ENCODE data around the gene KHSRP. TPM values are rescaled to one million over a fixed set of nuclear protein-coding genes. Genes with fewer than 3 reads are reported as not detected.
A peak's percentile ranks its signal among the peaks of the same experiment; 100 is the strongest.

Gene KHSRP
- total and polyA plus RNA-seq, 11 donors = 53.9 to 122 (median 89.3) TPM

GRCh38 chr19:6374161-6374709 is 50.4 kb downstream of the KHSRP start:
- Histone ChIP-seq H3K9me3 (no peaks in the 10 kb centered on the region), H3K27ac (peak overlapping the region in 5 of 12 donors; percentile 44 to 100 (median 99)), H3K36me3 (peaks cover 0 to 26% (median 18%) of the 10 kb centered on the region in 9 donors), H3K4me3 (peak overlapping the region in 3 of 12 donors; percentile 73 to 99 (median 98)), H3K4me1 (peaks cover 0 to 20% (median 7%) of the 10 kb centered on the region in 12 donors), H3K27me3 (no peaks in the 10 kb centered on the region)
- intact Hi-C loops (cut with DNase I) = loop anchor here in 3 of 10 donors (5.0 to 10.0 kb wide), 6 partner anchors 48 to 469 kb away; partner anchors contain the start of genes GPR108 (in 1 of the 3), KHSRP (in 1 of the 3), MLLT1 (in 1 of the 3) and NDUFA11 (in 1 of the 3)
- TF ChIP-seq CTCF (IDR thresholded peaks at IDR 0.05) = no peak
- TF ChIP-seq POLR2A (IDR thresholded peaks at IDR 0.05) = no peak
- ATAC-seq (no peak), DNase-seq (peak in 1 of 5 donors; percentile 36)
- WGBS, 4 donors = 72 to 81% (median 77%) methylated on average over 22 to 29 of the region's 29 CpGs

- H3K36me3 ChIP-seq = peaks cover 0 to 27% (median 18%) of the 10 kb centered on the region in 9 donors
- DNase-seq (no peak), ATAC-seq (no peak)
- H3K27me3 ChIP-seq = no peaks in the 10 kb centered on the region
- peaks cover 0 to 20% (median 7%) of the 10 kb centered on the region in 12 donors for H3K4me1 ChIP-seq
- H3K9me3 ChIP-seq = no peaks in the 10 kb centered on the region
- WGBS, 4 donors = 31 to 47% (median 38%) methylated on average over 5 of the region's 5 CpGs
- intact Hi-C loops (cut with DNase I) = loop anchor here in 6 of 10 donors (1.0 to 10.0 kb wide), 9 partner anchors 19 to 469 kb away; partner anchors contain the start of genes GTF2F1 (in 4 of the 6), KHSRP (in 3 of the 6), GPR108 (in 1 of the 6) and MLLT1 (in 1 of the 6)
- peak overlapping the region in 11 of 12 donors; percentile 34 to 100 (median 99) for H3K27ac ChIP-seq
- H3K4me3 ChIP-seq = peak overlapping the region in 11 of 12 donors; percentile 23 to 99 (median 73)
- TF ChIP-seq CTCF (IDR thresholded peaks at IDR 0.05) (no peak), POLR2A (IDR thresholded peaks at IDR 0.05) (no peak)
Measured at GRCh38 chr19:6373813-6374108, 50.9 kb downstream of the KHSRP start.

DNA sequence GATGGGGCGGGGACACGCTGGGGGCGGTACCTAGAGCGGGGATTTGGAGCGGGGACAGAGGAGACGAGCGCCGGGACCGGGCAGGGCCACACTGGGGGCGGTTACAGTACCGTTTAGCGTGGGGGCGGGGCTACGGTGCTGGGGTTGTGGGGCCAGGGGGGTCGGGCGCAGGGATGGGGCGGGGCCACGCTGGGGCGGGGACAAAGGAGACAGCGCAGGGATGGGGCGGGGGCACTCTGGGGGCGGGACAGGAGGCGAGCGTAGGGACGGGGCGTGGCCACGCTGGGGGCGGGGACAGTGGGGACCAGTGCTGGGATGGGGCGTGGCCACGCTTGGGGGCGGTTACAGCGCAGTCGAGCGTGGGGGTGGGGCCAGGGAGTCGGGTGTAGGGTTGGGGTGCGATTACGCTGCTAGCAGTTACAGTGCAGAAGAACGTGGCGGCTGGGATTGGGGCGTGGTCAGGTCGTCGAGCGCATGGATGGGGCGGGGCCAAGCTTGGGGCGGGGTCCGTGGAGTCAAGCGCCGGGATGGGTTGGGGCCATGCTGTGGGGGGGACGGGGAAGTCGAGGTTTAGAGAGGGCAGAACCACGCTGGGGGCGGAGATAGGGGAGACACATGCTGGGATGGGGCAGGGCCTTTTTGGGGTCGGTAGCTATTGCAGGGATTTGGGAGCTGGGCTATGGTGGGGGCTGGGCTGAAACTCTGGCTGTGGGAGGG is 51.4 kb downstream of the KHSRP start:
- TF ChIP-seq POLR2A (IDR thresholded peaks at IDR 0.05) (no peak), CTCF (IDR thresholded peaks at IDR 0.05) (no peak)
- Histone ChIP-seq H3K4me3 (peak overlapping the region; percentile 62 to 99 (median 74)), H3K27me3 (no peaks in the 10 kb centered on the region), H3K27ac (peak overlapping the region; percentile 87 to 100 (median 99)), H3K9me3 (no peaks in the 10 kb centered on the region), H3K36me3 (peaks cover 0 to 32% (median 22%) of the 10 kb centered on the region in 9 donors), H3K4me1 (peaks cover 0 to 20% (median 7%) of the 10 kb centered on the region in 12 donors)
- WGBS, 4 donors = 0 to 3% (median 2%) methylated on average over 34 to 53 of the region's 53 CpGs
- ATAC-seq = peak; percentile 84 to 91 (median 86)
- intact Hi-C loops (cut with DNase I) = loop anchor here in 6 of 10 donors (1.0 to 10.0 kb wide), 9 partner anchors 20 to 468 kb away; partner anchors contain the start of genes GTF2F1 (in 4 of the 6), KHSRP (in 3 of the 6), GPR108 (in 1 of the 6) and MLLT1 (in 1 of the 6)
- DNase-seq = peak; percentile 98 to 99 (median 99)
